ENCODE data around the gene ZFP90. TPM values are rescaled to one million over a fixed set of nuclear protein-coding genes. Genes with fewer than 3 reads are reported as not detected.
A peak's percentile ranks its signal among the peaks of the same experiment; 100 is the strongest.

Gene ZFP90
- total RNA-seq, 2 experiments from 2014 or later = 27.6 to 32.6 TPM

DNA sequence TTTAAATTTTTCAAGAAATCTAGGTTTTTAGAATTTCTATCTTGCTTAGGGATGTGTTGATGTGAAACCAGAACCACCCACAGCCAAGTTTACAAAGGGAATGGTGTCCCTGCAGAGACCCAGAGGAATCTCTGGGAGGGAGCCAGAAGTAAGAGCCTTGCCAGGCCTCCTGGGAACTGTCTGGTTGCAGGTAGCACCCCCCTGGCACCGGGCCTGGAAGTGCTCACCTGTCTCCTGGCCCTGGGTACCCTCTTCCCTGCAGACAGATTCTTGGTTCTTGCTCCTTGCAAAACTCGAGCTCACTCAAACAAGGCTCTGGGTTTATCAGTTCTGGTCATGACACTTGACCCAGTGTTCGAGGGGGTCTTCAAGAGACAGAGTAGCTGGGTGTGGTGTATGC is 24.6 kb upstream of the ZFP90 start:
- no peak for ATAC-seq
- Mint-ChIP-seq H3K4me3 (no peak overlapping the region), H3K36me3 (ENCODE audit: low read depth) (no peaks in the 10 kb centered on the region), H3K27ac (no peak overlapping the region), H3K9me3 (no peaks in the 10 kb centered on the region), H3K4me1 (ENCODE audit: low read depth) (no peaks in the 10 kb centered on the region), H3K27me3 (no peaks in the 10 kb centered on the region)
- intact Hi-C loops (cut with micrococcal nuclease) = no loop called here
- ChIA-PET POLR2A (no interaction called here), CTCF (interaction anchor here (0.6 to 1.3 kb wide), 4 partner anchors 13 to 120 kb away, joined by 3 to 4 read pairs (median 4); no protein-coding TSS in a partner anchor)
- DNase-seq = no peak
- TF ChIP-seq, protein P1, sequence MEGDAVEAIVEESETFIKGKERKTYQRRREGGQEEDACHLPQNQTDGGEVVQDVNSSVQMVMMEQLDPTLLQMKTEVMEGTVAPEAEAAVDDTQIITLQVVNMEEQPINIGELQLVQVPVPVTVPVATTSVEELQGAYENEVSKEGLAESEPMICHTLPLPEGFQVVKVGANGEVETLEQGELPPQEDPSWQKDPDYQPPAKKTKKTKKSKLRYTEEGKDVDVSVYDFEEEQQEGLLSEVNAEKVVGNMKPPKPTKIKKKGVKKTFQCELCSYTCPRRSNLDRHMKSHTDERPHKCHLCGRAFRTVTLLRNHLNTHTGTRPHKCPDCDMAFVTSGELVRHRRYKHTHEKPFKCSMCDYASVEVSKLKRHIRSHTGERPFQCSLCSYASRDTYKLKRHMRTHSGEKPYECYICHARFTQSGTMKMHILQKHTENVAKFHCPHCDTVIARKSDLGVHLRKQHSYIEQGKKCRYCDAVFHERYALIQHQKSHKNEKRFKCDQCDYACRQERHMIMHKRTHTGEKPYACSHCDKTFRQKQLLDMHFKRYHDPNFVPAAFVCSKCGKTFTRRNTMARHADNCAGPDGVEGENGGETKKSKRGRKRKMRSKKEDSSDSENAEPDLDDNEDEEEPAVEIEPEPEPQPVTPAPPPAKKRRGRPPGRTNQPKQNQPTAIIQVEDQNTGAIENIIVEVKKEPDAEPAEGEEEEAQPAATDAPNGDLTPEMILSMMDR (IDR thresholded peaks at IDR 0.05) = no peak

DNA sequence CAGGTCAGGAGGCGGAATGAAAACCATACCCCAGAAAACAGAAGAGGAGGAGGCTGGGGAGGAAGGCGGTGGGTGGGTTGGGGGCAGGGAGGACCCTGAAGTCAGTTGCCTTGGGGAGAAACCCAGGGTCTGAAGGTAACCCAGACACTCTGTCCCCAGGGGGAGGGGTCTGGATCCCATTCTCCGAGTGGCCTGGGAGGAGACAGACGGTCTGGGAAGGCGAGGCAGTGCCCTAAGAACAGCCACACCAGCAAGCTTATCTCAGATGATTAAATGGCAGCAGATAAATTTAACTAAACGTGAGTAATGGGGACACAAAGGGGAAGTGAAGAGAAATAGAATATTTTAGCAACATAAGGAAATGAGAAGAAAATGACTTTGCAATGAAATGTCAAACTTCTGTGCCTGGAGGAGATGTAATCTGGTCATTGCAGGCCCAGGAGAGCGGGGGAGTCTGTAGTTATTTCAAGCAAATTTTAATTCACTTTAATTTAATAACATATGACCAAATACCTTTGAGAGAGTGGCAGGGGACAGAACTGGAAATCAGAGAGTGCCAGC is 21.4 kb upstream of the ZFP90 start:
- peaks cover 1% of the 10 kb centered on the region for H3K27me3 Mint-ChIP-seq
- no peaks in the 10 kb centered on the region for H3K9me3 Mint-ChIP-seq
- H3K36me3 Mint-ChIP-seq (ENCODE audit: low read depth) = no peaks in the 10 kb centered on the region
- no peak for ATAC-seq
- intact Hi-C loops (cut with micrococcal nuclease) = no loop called here
- ChIA-PET POLR2A (no interaction called here), CTCF (interaction anchor here (0.6 to 1.4 kb wide), 3 partner anchors 10 to 78 kb away, joined by 3 to 6 read pairs (median 4); no protein-coding TSS in a partner anchor)
- no peak overlapping the region for H3K27ac Mint-ChIP-seq
- H3K4me3 Mint-ChIP-seq = no peak overlapping the region
- no peak for DNase-seq
- TF ChIP-seq, protein P1 (IDR thresholded peaks at IDR 0.05) = no peak
- H3K4me1 Mint-ChIP-seq (ENCODE audit: low read depth) = peaks cover 8% of the 10 kb centered on the region

DNA sequence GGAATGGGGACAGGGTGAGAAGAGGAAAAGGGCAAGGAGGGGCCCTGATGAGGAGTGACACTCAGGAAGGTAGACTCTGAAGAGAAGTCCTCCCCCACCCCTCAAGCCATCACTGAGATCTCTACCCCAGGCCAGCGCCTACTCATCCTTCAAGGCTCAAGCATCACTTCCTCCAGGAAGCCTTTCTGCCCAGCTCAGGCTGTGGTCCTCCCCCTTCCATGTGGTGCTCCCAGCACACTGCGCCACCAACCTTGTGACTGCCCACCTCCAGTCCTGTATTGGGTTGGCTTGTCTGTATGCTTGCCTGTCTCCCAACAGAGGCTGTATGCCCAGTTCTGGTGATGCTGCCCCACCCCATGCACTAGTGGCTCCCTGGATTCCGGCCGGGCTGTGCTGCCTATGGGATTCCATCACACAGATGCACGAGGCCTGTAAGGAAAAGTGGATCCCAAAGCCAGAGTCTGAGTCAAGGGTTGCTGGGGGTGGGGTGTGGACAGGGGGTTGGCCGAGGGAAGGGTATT is 19.8 kb upstream of the ZFP90 start:
- intact Hi-C loops (cut with micrococcal nuclease) = no loop called here
- CTCF ChIA-PET = interaction anchor here (1.1 to 3.2 kb wide), 6 partner anchors 8 to 155 kb away, joined by 3 to 20 read pairs (median 4); no protein-coding TSS in a partner anchor

DNA sequence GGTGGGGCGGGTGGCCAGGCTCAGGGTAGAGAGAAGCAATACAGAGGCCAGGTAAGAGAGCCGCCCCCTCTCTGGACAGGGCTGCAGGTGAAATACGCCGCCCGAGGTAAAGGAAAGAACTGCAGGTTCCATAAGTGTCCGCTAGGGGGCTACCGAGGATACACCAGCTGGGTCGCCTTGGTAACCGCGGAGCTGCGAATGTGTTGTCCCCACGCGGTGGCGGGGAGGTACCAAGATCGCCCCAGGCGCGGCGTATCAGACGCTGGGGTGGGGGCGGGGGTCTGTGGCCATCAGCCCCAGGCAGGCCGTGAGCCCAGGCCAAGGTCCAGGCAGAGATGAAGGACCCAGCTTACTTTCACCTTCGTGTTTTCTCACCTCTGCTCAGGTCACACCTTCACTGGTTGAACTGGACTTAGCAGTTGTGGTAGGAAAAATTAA is 18.4 kb upstream of the ZFP90 start:
- H3K4me1 Mint-ChIP-seq (ENCODE audit: low read depth) = peaks cover 8% of the 10 kb centered on the region
- TF ChIP-seq, protein P1 (IDR thresholded peaks at IDR 0.05) = peak; percentile 99
- intact Hi-C loops (cut with micrococcal nuclease) = no loop called here
- ChIA-PET CTCF (interaction anchor here (0.6 to 3.2 kb wide), 56 partner anchors 10 to 695 kb away, joined by 3 to 44 read pairs (median 5); partner anchors contain the start of genes SLC7A6 and SMPD3), POLR2A (interaction anchor here (0.6 to 1.6 kb wide), 5 partner anchors 9 to 21 kb away, joined by 3 to 4 read pairs (median 3); no protein-coding TSS in a partner anchor)
- peaks cover 1% of the 10 kb centered on the region for H3K27me3 Mint-ChIP-seq
- no peaks in the 10 kb centered on the region for H3K9me3 Mint-ChIP-seq
- no peak overlapping the region for H3K27ac Mint-ChIP-seq
- no peaks in the 10 kb centered on the region for H3K36me3 Mint-ChIP-seq (ENCODE audit: low read depth)
- peak; percentile 99 for ATAC-seq
- DNase-seq = peak; percentile 95
- H3K4me3 Mint-ChIP-seq = peak overlapping the region; percentile 21

More for the DNA sequence above, 19.8 kb upstream of the ZFP90 start:
- Mint-ChIP-seq H3K36me3 (ENCODE audit: low read depth) (no peaks in the 10 kb centered on the region), H3K27ac (no peak overlapping the region), H3K4me3 (no peak overlapping the region), H3K4me1 (ENCODE audit: low read depth) (peaks cover 8% of the 10 kb centered on the region), H3K27me3 (peaks cover 1% of the 10 kb centered on the region), H3K9me3 (no peaks in the 10 kb centered on the region)
- ATAC-seq (no peak), DNase-seq (no peak)
- TF ChIP-seq, protein P1 (IDR thresholded peaks at IDR 0.05) = no peak
- POLR2A ChIA-PET = no interaction called here
